Uterus (tissue), 4 donors: ENCODE results near the gene ASCC3. TPM values are rescaled to one million over a fixed set of nuclear protein-coding genes. Genes with fewer than 3 reads are reported as not detected.

ENCODE experiments used
- DNase-seq, 2 donors: peaks; one replicate each; pipeline ENCODE4 v3.0.0-alpha.2; 2019 to 2020
- H3K27ac ChIP-seq, 2 donors: fragments of 200-600 bp; sonication (generic); 1 replicate in 1 of 2; 2 replicates in 1 of 2; pipeline ENCODE4 v1.5.1; 2016 to 2018
- H3K27me3 ChIP-seq, 2 donors: fragments of 200-600 bp; sonication (generic); one replicate each; pipeline ENCODE4 v1.5.1; 2018 to 2019; ENCODE audit warnings: control low read depth in 1 of 2
- H3K36me3 ChIP-seq, 2 donors: fragments of 200-600 bp; sonication (generic); one replicate each; pipeline ENCODE4 v1.5.1; 2019; ENCODE audit warnings: control low read depth in 1 of 2
- H3K4me1 ChIP-seq, 2 donors: fragments of 200-600 bp; sonication (generic); one replicate each; pipeline ENCODE4 v1.5.1; 2018 to 2019; ENCODE audit warnings: control low read depth in 1 of 2
- H3K4me3 ChIP-seq, 2 donors: fragments of 200-600 bp; sonication (generic); 1 replicate in 1 of 2; 2 replicates in 1 of 2; pipeline ENCODE4 v1.5.1; 2018 to 2019; ENCODE audit warnings: mild to moderate bottlenecking in 1 of 2
- H3K9me3 ChIP-seq, 2 donors: fragments of 200-600 bp; sonication (generic); one replicate each; pipeline ENCODE4 v1.5.1; 2019; ENCODE audit warnings: control low read depth in 1 of 2
- POLR2A ChIP-seq, 2 donors: fragments of 450-650 bp; IDR thresholded peaks; one replicate each; pipeline ENCODE4 v1.6.1; 2016; ENCODE audit warnings: antibody characterized with exemption in 2 of 2, mild to moderate bottlenecking in 1 of 2, moderate library complexity in 1 of 2
- intact Hi-C: fragments of 100-400 bp; cut with DNase I; formaldehyde crosslinking; loops from one replicate; pipeline ENCODE4 v1.15.1; 2023; ENCODE audit warnings: low total_unique reads
- total RNA-seq, 4 donors: library from RNA; depleted of rRNA in 3 of 4; stranded (reverse); fragments of >200 nt in 3 of 4; gene quantifications; one replicate each; pipeline versions ENCODE4 v1.1.0 to v1.2.4, GENCODE V29; 2014 to 2023
- TF ChIP-seq, protein P1 (sequence below), 4 experiments: fragments of 200-600 bp in 2 of 4; fragments of 450-650 bp in 2 of 4; sonication (generic) in 2 of 4; IDR thresholded peaks; one replicate each; pipeline ENCODE4 v1.5.1; 2016 to 2019; ENCODE audit warnings: antibody characterized with exemption in 4 of 4, mild to moderate bottlenecking in 2 of 4, moderate library complexity in 1 of 4
- donor health status: DM: yes; HTN: yes; CAD: no.

ASCC3 gene, protein sequence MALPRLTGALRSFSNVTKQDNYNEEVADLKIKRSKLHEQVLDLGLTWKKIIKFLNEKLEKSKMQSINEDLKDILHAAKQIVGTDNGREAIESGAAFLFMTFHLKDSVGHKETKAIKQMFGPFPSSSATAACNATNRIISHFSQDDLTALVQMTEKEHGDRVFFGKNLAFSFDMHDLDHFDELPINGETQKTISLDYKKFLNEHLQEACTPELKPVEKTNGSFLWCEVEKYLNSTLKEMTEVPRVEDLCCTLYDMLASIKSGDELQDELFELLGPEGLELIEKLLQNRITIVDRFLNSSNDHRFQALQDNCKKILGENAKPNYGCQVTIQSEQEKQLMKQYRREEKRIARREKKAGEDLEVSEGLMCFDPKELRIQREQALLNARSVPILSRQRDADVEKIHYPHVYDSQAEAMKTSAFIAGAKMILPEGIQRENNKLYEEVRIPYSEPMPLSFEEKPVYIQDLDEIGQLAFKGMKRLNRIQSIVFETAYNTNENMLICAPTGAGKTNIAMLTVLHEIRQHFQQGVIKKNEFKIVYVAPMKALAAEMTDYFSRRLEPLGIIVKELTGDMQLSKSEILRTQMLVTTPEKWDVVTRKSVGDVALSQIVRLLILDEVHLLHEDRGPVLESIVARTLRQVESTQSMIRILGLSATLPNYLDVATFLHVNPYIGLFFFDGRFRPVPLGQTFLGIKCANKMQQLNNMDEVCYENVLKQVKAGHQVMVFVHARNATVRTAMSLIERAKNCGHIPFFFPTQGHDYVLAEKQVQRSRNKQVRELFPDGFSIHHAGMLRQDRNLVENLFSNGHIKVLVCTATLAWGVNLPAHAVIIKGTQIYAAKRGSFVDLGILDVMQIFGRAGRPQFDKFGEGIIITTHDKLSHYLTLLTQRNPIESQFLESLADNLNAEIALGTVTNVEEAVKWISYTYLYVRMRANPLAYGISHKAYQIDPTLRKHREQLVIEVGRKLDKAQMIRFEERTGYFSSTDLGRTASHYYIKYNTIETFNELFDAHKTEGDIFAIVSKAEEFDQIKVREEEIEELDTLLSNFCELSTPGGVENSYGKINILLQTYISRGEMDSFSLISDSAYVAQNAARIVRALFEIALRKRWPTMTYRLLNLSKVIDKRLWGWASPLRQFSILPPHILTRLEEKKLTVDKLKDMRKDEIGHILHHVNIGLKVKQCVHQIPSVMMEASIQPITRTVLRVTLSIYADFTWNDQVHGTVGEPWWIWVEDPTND (N-terminal part only)
- 10 to 100 TPM; 14.3 to 92.4 (median 33.2) TPM for total RNA-seq

DNA sequence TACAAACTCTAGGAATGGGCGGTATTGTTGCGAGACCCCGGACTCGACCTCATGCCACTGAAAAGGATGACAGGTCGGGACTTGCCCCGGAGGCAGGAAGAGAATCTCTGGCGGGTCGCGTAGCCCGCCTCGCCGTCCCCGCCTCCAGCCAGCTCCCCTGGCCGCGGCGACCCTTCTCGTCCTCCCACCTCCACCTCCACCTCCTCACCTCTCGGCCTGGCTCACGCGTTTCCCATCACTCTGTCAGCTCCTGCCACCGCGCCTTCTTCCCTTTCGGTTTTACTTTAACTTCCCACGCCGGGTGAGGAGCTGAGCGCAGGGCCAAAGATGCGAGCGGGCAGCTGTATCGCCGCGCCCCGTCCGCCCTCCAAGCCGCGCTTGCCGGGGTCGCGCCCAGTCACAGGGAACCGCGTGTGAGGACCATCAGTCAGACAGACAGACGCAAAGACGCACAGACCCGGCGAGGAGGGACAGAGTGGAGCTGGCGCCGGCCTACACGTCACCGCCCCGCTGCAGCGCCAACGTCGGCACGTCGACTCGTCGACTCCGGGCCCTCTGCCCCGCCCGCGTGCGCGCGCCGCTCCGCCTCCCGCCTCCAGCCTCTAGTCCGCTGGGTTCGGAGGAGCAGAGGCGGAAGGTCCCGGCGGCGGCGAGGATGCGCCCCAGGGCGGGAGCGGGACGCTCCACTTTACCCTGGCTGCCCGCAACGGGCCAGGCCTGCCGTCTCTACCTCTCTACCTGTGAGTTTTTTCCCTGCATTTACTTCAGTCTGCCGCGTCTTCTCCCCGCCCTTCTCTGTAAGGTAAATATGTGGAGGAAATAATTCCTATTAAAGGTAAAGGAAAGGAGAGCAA, at the start of gene ASCC3:
Gene ASCC3, minus strand, starts transcription at position 477 of the 854 bp plus-strand sequence. CDS start 13,332 bp downstream, outside the sequence.
- TF ChIP-seq POLR2A (IDR thresholded peaks at IDR 0.05), result peak; percentile 64 to 72
- TF ChIP-seq, protein P1, sequence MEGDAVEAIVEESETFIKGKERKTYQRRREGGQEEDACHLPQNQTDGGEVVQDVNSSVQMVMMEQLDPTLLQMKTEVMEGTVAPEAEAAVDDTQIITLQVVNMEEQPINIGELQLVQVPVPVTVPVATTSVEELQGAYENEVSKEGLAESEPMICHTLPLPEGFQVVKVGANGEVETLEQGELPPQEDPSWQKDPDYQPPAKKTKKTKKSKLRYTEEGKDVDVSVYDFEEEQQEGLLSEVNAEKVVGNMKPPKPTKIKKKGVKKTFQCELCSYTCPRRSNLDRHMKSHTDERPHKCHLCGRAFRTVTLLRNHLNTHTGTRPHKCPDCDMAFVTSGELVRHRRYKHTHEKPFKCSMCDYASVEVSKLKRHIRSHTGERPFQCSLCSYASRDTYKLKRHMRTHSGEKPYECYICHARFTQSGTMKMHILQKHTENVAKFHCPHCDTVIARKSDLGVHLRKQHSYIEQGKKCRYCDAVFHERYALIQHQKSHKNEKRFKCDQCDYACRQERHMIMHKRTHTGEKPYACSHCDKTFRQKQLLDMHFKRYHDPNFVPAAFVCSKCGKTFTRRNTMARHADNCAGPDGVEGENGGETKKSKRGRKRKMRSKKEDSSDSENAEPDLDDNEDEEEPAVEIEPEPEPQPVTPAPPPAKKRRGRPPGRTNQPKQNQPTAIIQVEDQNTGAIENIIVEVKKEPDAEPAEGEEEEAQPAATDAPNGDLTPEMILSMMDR (IDR thresholded peaks at IDR 0.05), result peak in 1 of 4 experiments; percentile 14
- peak; percentile 86 to 92 for DNase-seq
- intact Hi-C loops, result no loop called here

DNA sequence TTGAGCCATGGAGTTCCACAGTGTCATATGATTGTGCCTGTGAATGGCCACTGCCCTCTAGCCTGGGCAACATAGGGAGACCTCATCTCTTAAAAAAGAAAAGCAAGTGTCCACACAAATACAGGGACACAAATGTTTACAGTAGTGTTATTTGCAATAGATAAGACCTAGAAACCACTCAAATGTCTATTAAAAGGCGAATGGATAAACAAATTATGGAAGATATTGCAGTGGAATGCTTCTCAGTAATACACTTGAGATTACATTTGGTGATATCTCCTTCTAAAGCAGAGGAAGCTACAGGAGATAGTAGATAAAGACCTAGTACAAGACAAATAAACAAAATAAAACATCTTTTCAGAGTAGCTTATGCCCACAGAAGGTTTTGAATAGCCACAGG, 44.6 kb upstream of the ASCC3 start:
- H3K4me3 ChIP-seq, result no peak overlapping the region
- H3K27me3 ChIP-seq, result no peaks in the 10 kb centered on the region
- no peak overlapping the region for H3K27ac ChIP-seq
- H3K36me3 ChIP-seq, result no peaks in the 10 kb centered on the region
- no peaks in the 10 kb centered on the region for H3K9me3 ChIP-seq
- H3K4me1 ChIP-seq, result no peaks in the 10 kb centered on the region
- intact Hi-C loops, result no loop called here
- DNase-seq, result no peak
- TF ChIP-seq, protein P1 (IDR thresholded peaks at IDR 0.05), result no peak
- TF ChIP-seq POLR2A (IDR thresholded peaks at IDR 0.05), result no peak

More for the DNA sequence above, at the start of gene ASCC3:
- H3K9me3 ChIP-seq, result no peaks in the 10 kb centered on the region
- H3K4me1 ChIP-seq, result no peaks in the 10 kb centered on the region
- H3K27me3 ChIP-seq, result no peaks in the 10 kb centered on the region
- peak within 1 kb of the TSS; percentile 86 to 90 for H3K27ac ChIP-seq
- H3K36me3 ChIP-seq, result no peaks in the 10 kb centered on the region
- peak within 1 kb of the TSS; percentile 74 to 78 for H3K4me3 ChIP-seq

DNA sequence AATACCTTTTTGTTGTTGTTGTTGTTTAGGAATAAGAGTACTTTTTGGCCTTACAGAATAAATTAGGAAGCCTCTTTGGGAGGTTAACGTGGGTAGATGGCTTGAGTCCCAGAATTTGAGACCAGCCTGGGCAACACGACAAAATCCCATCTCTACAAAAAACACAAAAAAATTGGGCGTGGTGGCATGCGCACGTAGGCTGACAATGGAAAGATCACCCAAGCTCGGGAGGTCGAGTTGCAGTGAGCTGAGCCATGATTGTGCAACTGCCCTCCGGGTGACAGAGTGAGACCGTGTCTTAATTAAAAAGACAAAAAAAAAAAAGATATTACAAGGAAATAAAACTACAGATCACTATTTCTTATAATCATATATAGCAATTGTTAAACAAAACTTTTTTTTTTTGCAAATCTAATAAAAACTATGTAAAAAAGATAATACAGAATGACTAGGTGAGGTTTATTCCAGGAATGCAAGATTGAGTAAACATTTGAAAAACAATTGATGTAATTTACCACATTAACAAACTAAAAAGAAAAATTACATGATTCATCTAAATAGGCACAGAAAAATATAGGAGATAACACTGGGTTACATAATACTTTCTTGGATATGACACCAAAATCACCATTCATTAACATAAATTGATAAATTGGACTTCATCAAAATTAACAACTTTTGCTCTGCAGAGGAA, 43.6 kb upstream of the ASCC3 start:
- no peaks in the 10 kb centered on the region for H3K9me3 ChIP-seq
- TF ChIP-seq, protein P1 (IDR thresholded peaks at IDR 0.05), result no peak
- no peak for TF ChIP-seq POLR2A (IDR thresholded peaks at IDR 0.05)
- intact Hi-C loops, result no loop called here
- H3K27me3 ChIP-seq, result no peaks in the 10 kb centered on the region
- H3K4me3 ChIP-seq, result no peak overlapping the region
- no peak for DNase-seq
- H3K27ac ChIP-seq, result no peak overlapping the region
- no peaks in the 10 kb centered on the region for H3K4me1 ChIP-seq
- no peaks in the 10 kb centered on the region for H3K36me3 ChIP-seq

DNA sequence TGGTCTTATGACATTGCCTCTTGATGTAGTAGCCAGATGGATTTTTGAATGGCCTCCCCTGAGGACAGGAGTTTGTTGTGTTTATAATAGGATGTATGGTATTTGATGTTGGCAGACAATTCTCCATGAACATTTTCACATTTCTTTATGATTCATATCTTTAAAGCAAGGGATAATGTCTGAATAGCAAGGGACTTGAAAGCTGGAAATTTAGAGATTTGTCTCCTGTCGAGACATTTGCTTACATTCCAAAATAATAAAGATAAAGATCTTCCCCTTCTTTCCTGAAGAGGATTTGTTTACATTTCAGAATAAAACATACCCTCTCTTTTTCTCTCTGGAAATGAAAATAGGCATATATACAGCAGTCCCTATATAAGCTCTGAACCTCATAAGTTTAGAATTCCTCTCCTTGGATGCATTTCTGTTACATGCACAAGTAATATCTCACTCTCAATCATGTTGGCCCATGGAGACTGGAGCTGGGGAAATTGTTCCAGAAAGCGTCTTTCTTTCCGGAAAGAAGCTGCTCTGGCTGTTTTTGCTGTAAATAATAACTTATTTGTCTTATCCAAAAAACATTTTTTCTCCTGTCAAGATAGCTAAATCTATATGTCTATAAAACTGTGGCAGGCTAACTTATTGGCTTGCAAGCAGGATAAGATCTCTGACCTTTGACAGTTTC, 42.5 kb upstream of the ASCC3 start:
- no peak for DNase-seq
- intact Hi-C loops, result no loop called here
- TF ChIP-seq POLR2A (IDR thresholded peaks at IDR 0.05), result no peak
- TF ChIP-seq, protein P1 (IDR thresholded peaks at IDR 0.05), result no peak

More for the DNA sequence above, 42.5 kb upstream of the ASCC3 start:
- Histone ChIP-seq H3K4me3 (no peak overlapping the region), H3K4me1 (no peaks in the 10 kb centered on the region), H3K36me3 (no peaks in the 10 kb centered on the region), H3K27me3 (no peaks in the 10 kb centered on the region), H3K27ac (no peak overlapping the region), H3K9me3 (no peaks in the 10 kb centered on the region)
